Spleen (tissue), 11 donors: Measurements from ENCODE around the gene UBE2D1. TPM values are rescaled to one million over a fixed set of nuclear protein-coding genes. Genes with fewer than 3 reads are reported as not detected.
A peak's percentile ranks its signal among the peaks of the same experiment; 100 is the strongest.

Experiments used
- DNase-seq: peaks from one replicate; pipeline ENCODE4 v3.0.0-alpha.2; 2020
- H3K27ac ChIP-seq, 8 donors: fragments of 200-600 bp; sonication (generic) in 7 of 8; 1 replicate in 4 of 8; 2 replicates in 4 of 8; pipeline versions ENCODE4 v1.5.0 to v1.8.0; 2016 to 2021; ENCODE audit warnings: inconsistent platforms in 4 of 8, mild to moderate bottlenecking in 4 of 8, moderate library complexity in 1 of 8
- H3K27me3 ChIP-seq, 7 donors: fragments of 200-600 bp; sonication (generic) in 6 of 7; replicated peaks in 1 of 7; 1 replicate in 4 of 7; 2 replicates in 3 of 7; pipeline versions ENCODE4 v1.5.0 to v1.8.0; 2016 to 2021; ENCODE audit warnings: inconsistent platforms in 3 of 7, mild to moderate bottlenecking in 1 of 7
- H3K36me3 ChIP-seq, 6 donors: fragments of 200-600 bp; sonication (generic) in 5 of 6; 1 replicate in 4 of 6; 2 replicates in 2 of 6; pipeline versions ENCODE4 v1.5.0 to v1.8.0; 2016 to 2021; ENCODE audit warnings: inconsistent platforms in 2 of 6
- H3K4me1 ChIP-seq, 6 donors: fragments of 200-600 bp; sonication (generic) in 5 of 6; 1 replicate in 3 of 6; 2 replicates in 3 of 6; pipeline versions ENCODE4 v1.5.0 to v1.8.0; 2016 to 2021; ENCODE audit warnings: inconsistent platforms in 3 of 6
- H3K4me3 ChIP-seq, 8 donors: fragments of 200-600 bp; sonication (generic) in 7 of 8; 1 replicate in 4 of 8; 2 replicates in 4 of 8; pipeline versions ENCODE4 v1.5.0 to v1.8.0; 2016 to 2021; ENCODE audit warnings: inconsistent platforms in 4 of 8, mild to moderate bottlenecking in 4 of 8, moderate library complexity in 2 of 8
- H3K9me3 ChIP-seq, 8 donors: fragments of 200-600 bp; sonication (generic) in 7 of 8; 1 replicate in 4 of 8; 2 replicates in 4 of 8; pipeline versions ENCODE4 v1.5.0 to v1.8.0; 2016 to 2021; ENCODE audit warnings: inconsistent platforms in 4 of 8
- CTCF ChIP-seq, 11 experiments: fragments of 200-600 bp in 7 of 11; fragments of 450-650 bp in 4 of 11; sonication (generic) in 4 of 11; IDR thresholded peaks in 8 of 11; conservative IDR thresholded peaks in 3 of 11; 1 replicate in 7 of 11; 2 replicates in 4 of 11; pipeline versions ENCODE4 v1.4.0 to v1.8.0; 2016 to 2021; ENCODE audit warnings: antibody characterized with exemption in 11 of 11, inconsistent platforms in 4 of 11, mild to moderate bottlenecking in 1 of 11
- POLR2A ChIP-seq, 3 donors: fragments of 450-650 bp; IDR thresholded peaks; one replicate each; pipeline ENCODE4 v1.5.1; 2017; ENCODE audit warnings: antibody characterized with exemption in 3 of 3, mild to moderate bottlenecking in 1 of 3
- POLR2AphosphoS5 ChIP-seq, 3 donors: sonication (generic); formaldehyde crosslinking; IDR thresholded peaks; one replicate each; pipeline ENCODE4 v1.5.1; 2017; ENCODE audit warnings: antibody characterized with exemption in 3 of 3
- WGBS, 5 donors: extraction: QIAGEN DNeasy Blood & Tissue Kit in 3 of 5; methylation state at CpG; one replicate each; pipeline versions ENCODE4 v1.1.5 to v1.1.7; 2013 to 2018; 5-methylcytosine and 5-hydroxymethylcytosine counted together
- intact Hi-C: fragments of 100-400 bp; cut with DNase I; formaldehyde crosslinking; loops from one replicate; pipeline ENCODE4 v1.15.0; 2023; ENCODE audit warnings: low total_unique reads
- polyA plus RNA-seq, 3 donors: library from polyadenylated mRNA; stranded (reverse); fragments of 200-250 nt; gene quantifications; one replicate each; pipeline ENCODE4 v1.2.1, GENCODE V29; 2013
- total RNA-seq, 7 donors: library from RNA; depleted of rRNA in 3 of 7; stranded (reverse); fragments of >200 nt in 3 of 7; fragmentation: NEBNext Ultra II Directional in 4 of 7; extraction: Animal tissue kit (Norgen Biotek cat#: 25700) in 4 of 7; gene quantifications; one replicate each; pipeline versions ENCODE4 v1.1.0 to v1.2.1, GENCODE V29; 2016 to 2021
- donor health status: healthy with polysubstance abuse.
- donor health status: DM: no; HTN: no; CAD: no; lungs with moderate emphysema.
- donor health status: DM: no; HTN: no; CAD: no.
- donor health status: Bipolar disorder and iron deficiency.
- donor health status: healthy.
- donor health status: DM: no; HTN: no; CAD: no.
- donor health status: DM: yes; HTN: yes; CAD: no.

UBE2D1 gene
- total and polyA plus RNA-seq, 10 donors: 13.5 to 34.6 (median 26.4) TPM

GRCh38 chr10:58335306-58336005, 650 bp downstream of the UBE2D1 start:
- peak overlapping the region; percentile 84 to 95 (median 88) for H3K27ac ChIP-seq
- peak overlapping the region; percentile 81 to 98 (median 92) for H3K4me3 ChIP-seq
- no peaks in the 10 kb centered on the region for H3K9me3 ChIP-seq
- no peak for DNase-seq
- H3K36me3 ChIP-seq: no peaks in the 10 kb centered on the region
- H3K27me3 ChIP-seq: no peaks in the 10 kb centered on the region
- H3K4me1 ChIP-seq: peaks cover 5 to 61% (median 38%) of the 10 kb centered on the region in 6 donors
- intact Hi-C loops: no loop called here
- WGBS, 5 donors: 4 to 10% (median 7%) methylated on average over 24 to 37 of the region's 37 CpGs
- no peak for TF ChIP-seq CTCF (IDR thresholded peaks at IDR 0.05 in 8 of 11, conservative IDR thresholded peaks at IDR 0.05 in 3 of 11)
- TF ChIP-seq POLR2AphosphoS5 (IDR thresholded peaks at IDR 0.05): no peak
- TF ChIP-seq POLR2A (IDR thresholded peaks at IDR 0.05): no peak

GRCh38 chr10:58336242-58336641, 1.4 kb downstream of the UBE2D1 start:
- H3K9me3 ChIP-seq: no peaks in the 10 kb centered on the region
- TF ChIP-seq POLR2AphosphoS5 (IDR thresholded peaks at IDR 0.05) (no peak), CTCF (IDR thresholded peaks at IDR 0.05 in 8 of 11, conservative IDR thresholded peaks at IDR 0.05 in 3 of 11) (no peak), POLR2A (IDR thresholded peaks at IDR 0.05) (no peak)
- WGBS, 5 donors: 91 to 94% (median 94%) methylated on average over 4 of the region's 4 CpGs
- no peaks in the 10 kb centered on the region for H3K36me3 ChIP-seq
- H3K27ac ChIP-seq: peak overlapping the region in 1 of 8 donors; percentile 95
- H3K27me3 ChIP-seq: no peaks in the 10 kb centered on the region
- no peak for DNase-seq
- H3K4me1 ChIP-seq: peaks cover 5 to 69% (median 43%) of the 10 kb centered on the region in 6 donors
- H3K4me3 ChIP-seq: peak overlapping the region in 6 of 8 donors; percentile 86 to 98 (median 92)
- intact Hi-C loops: no loop called here

GRCh38 chr10:58341422-58341821, 6.6 kb downstream of the UBE2D1 start:
- peaks cover 0 to 70% (median 32%) of the 10 kb centered on the region in 6 donors for H3K4me1 ChIP-seq
- intact Hi-C loops: no loop called here
- no peak for DNase-seq
- H3K27me3 ChIP-seq: no peaks in the 10 kb centered on the region
- no peaks in the 10 kb centered on the region for H3K9me3 ChIP-seq
- 60 to 78% (median 63%) methylated on average over 4 of the region's 4 CpGs for WGBS, 5 donors
- no peak overlapping the region for H3K27ac ChIP-seq
- TF ChIP-seq POLR2AphosphoS5 (IDR thresholded peaks at IDR 0.05) (no peak), CTCF (IDR thresholded peaks at IDR 0.05 in 8 of 11, conservative IDR thresholded peaks at IDR 0.05 in 3 of 11) (no peak), POLR2A (IDR thresholded peaks at IDR 0.05) (no peak)
- H3K4me3 ChIP-seq: no peak overlapping the region
- no peaks in the 10 kb centered on the region for H3K36me3 ChIP-seq

- intact Hi-C loops: no loop called here
- DNase-seq: no peak
- TF ChIP-seq POLR2A (IDR thresholded peaks at IDR 0.05) (no peak), POLR2AphosphoS5 (IDR thresholded peaks at IDR 0.05) (no peak), CTCF (IDR thresholded peaks at IDR 0.05 in 8 of 11, conservative IDR thresholded peaks at IDR 0.05 in 3 of 11) (no peak)
Observed at GRCh38 chr10:58341947-58342346, 7.1 kb downstream of the UBE2D1 start.

More at GRCh38 chr10:58341947-58342346, 7.1 kb downstream of the UBE2D1 start:
- 83 to 96% (median 88%) methylated on average over 1 of the region's 1 CpG for WGBS, 5 donors
- peaks cover 0 to 65% (median 27%) of the 10 kb centered on the region in 6 donors for H3K4me1 ChIP-seq
- H3K27ac ChIP-seq: no peak overlapping the region
- H3K36me3 ChIP-seq: no peaks in the 10 kb centered on the region
- H3K9me3 ChIP-seq: no peaks in the 10 kb centered on the region
- no peaks in the 10 kb centered on the region for H3K27me3 ChIP-seq
- H3K4me3 ChIP-seq: no peak overlapping the region
